Measurements from ENCODE around the gene DNAJC30. TPM values are rescaled to one million over a fixed set of nuclear protein-coding genes. Genes with fewer than 3 reads are reported as not detected.
"Not testable (repeated sequence)": the region's sequence is repeated elsewhere in the genome, so short reads cannot be mapped to it uniquely, and the experiment has no call there.

The DNAJC30 gene
- 10 to 100 TPM in 1 of 5 donors, 1 to 10 TPM in 4; 8.1 to 10.5 (median 9.0) TPM for polyA plus RNA-seq (ENCODE audit: insufficient read depth in 1 of 5, insufficient read length in 5 of 5, low replicate concordance in 1 of 5)
- long read RNA-seq, donor 1, transcript DNAJC30-201 (1 exons, 2,485 nt), result major isoform, 41 of 41 reads
- long read RNA-seq, donor 1, partial matches to known transcripts, result 0 of 41 reads
- long read RNA-seq, donor 1, other reads (novel, unspliced or antisense), result 0 of 41 reads
- long read RNA-seq, donor 2, transcript DNAJC30-201 (1 exons, 2,485 nt), result major isoform, 15 of 15 reads
- long read RNA-seq, donor 2, partial matches to known transcripts, result 0 of 15 reads
- long read RNA-seq, donor 2, other reads (novel, unspliced or antisense), result 0 of 15 reads
- long read RNA-seq, donor 3, transcript DNAJC30-201 (1 exons, 2,485 nt), result major isoform, 23 of 119 reads
- long read RNA-seq, donor 3, partial matches to known transcripts, result 75 of 119 reads
- long read RNA-seq, donor 3, other reads (novel, unspliced or antisense), result 21 of 119 reads
- long read RNA-seq, donor 4, transcript DNAJC30-201 (1 exons, 2,485 nt), result major isoform, 17 of 17 reads
- long read RNA-seq, donor 4, partial matches to known transcripts, result 0 of 17 reads
- long read RNA-seq, donor 4, other reads (novel, unspliced or antisense), result 0 of 17 reads
- long read RNA-seq, donor 5, transcript DNAJC30-201 (1 exons, 2,485 nt), result major isoform, 26 of 26 reads
- long read RNA-seq, donor 5, partial matches to known transcripts, result 0 of 26 reads
- long read RNA-seq, donor 5, other reads (novel, unspliced or antisense), result 0 of 26 reads
- long read RNA-seq, donor 6, transcript DNAJC30-201 (1 exons, 2,485 nt), result major isoform, 40 of 140 reads
- long read RNA-seq, donor 6, partial matches to known transcripts, result 67 of 140 reads
- long read RNA-seq, donor 6, other reads (novel, unspliced or antisense), result 33 of 140 reads
- long read RNA-seq, donor 7, transcript DNAJC30-201 (1 exons, 2,485 nt), result major isoform, 18 of 189 reads
- long read RNA-seq, donor 7, partial matches to known transcripts, result 122 of 189 reads
- long read RNA-seq, donor 7, other reads (novel, unspliced or antisense), result 49 of 189 reads
- long read RNA-seq, donor 8, transcript DNAJC30-201 (1 exons, 2,485 nt), result major isoform, 23 of 23 reads
- long read RNA-seq, donor 8, partial matches to known transcripts, result 0 of 23 reads
- long read RNA-seq, donor 8, other reads (novel, unspliced or antisense), result 0 of 23 reads

- peak; percentile 92 to 93 for DNase-seq
Measured at GRCh38 chr7:73683056-73683787, at the start of gene DNAJC30, which contains the start of gene BUD23. TSS of gene DNAJC30 (minus strand) at chr7:73683453. CDS start at chr7:73683423, 30 bp downstream. TSS of gene BUD23 (plus strand) at chr7:73683597. CDS start at chr7:73683626, 29 bp downstream.

GRCh38 chr7:73732397-73732796 lies 49.1 kb upstream of the DNAJC30 start:
- no peak for DNase-seq

- DNase-seq, result no peak
Measured at GRCh38 chr7:73730485-73730884, 47.2 kb upstream of the DNAJC30 start.

GRCh38 chr7:73728551-73728950 lies 45.3 kb upstream of the DNAJC30 start:
- no peak for DNase-seq

- DNase-seq, result no peak
Measured at GRCh38 chr7:73727952-73728351, 44.7 kb upstream of the DNAJC30 start.

GRCh38 chr7:73726083-73726466 lies 42.8 kb upstream of the DNAJC30 start:
- DNase-seq, result no peak

- no peak for DNase-seq
Measured at GRCh38 chr7:73723813-73724212, 40.6 kb upstream of the DNAJC30 start.

GRCh38 chr7:73722785-73723184 lies 39.5 kb upstream of the DNAJC30 start:
- DNase-seq, result no peak

GRCh38 chr7:73722182-73722581 lies 38.9 kb upstream of the DNAJC30 start:
- DNase-seq, result not testable (repeated sequence)

- no peak for DNase-seq
Measured at GRCh38 chr7:73721377-73721817, 38.1 kb upstream of the DNAJC30 start.

GRCh38 chr7:73720443-73720842 lies 37.2 kb upstream of the DNAJC30 start:
- DNase-seq, result not testable (repeated sequence)

- DNase-seq, result no peak
Measured at GRCh38 chr7:73719806-73720169, 36.5 kb upstream of the DNAJC30 start.

GRCh38 chr7:73718905-73719805 lies 35.9 kb upstream of the DNAJC30 start, which contains the start of gene STX1A:
TSS of gene STX1A (minus strand) at chr7:73719669. CDS start at chr7:73719631, 38 bp downstream.
- DNase-seq, result no peak

- no peak for DNase-seq
Measured at GRCh38 chr7:73718438-73718881, 35.2 kb upstream of the DNAJC30 start.

- no peak for DNase-seq
Measured at GRCh38 chr7:73717991-73718405, 34.7 kb upstream of the DNAJC30 start.

- no peak for DNase-seq
Measured at GRCh38 chr7:73717025-73717807, 34.0 kb upstream of the DNAJC30 start.

- DNase-seq, result no peak
Measured at GRCh38 chr7:73716318-73716890, 33.2 kb upstream of the DNAJC30 start.

GRCh38 chr7:73715648-73716317 lies 32.5 kb upstream of the DNAJC30 start:
- DNase-seq, result no peak

Measured in right lung (tissue), 10 donors.